ENCODE measurements around the gene SMOC2. TPM values are rescaled to one million over a fixed set of nuclear protein-coding genes. Genes with fewer than 3 reads are reported as not detected.

The SMOC2 gene
- total RNA-seq, 1 donor from 2014 or later: 14.4 TPM

GRCh38 chr6:168540713-168541291, 99.8 kb downstream of the SMOC2 start:
- no peak for TF ChIP-seq CTCF (IDR thresholded peaks at IDR 0.05; ENCODE audit: borderline replicate concordance)

GRCh38 chr6:168541307-168541706, 100.3 kb downstream of the SMOC2 start:
- no peaks in the 10 kb centered on the region for H3K36me3 ChIP-seq
- intact Hi-C loops (cut with micrococcal nuclease): no loop called here
- DNase-seq: no peak
- no peaks in the 10 kb centered on the region for H3K9me3 ChIP-seq (replicated peaks)
- H3K4me3 ChIP-seq: no peak overlapping the region
- H3K27me3 ChIP-seq (ENCODE audit: low read depth): peaks cover 21% of the 10 kb centered on the region
- peaks cover 49% of the 10 kb centered on the region for H3K4me1 ChIP-seq
- TF ChIP-seq CTCF (IDR thresholded peaks at IDR 0.05; ENCODE audit: borderline replicate concordance): no peak
- peak overlapping the region; percentile 78 for H3K27ac ChIP-seq (replicated peaks)

More at GRCh38 chr6:168540713-168541291, 99.8 kb downstream of the SMOC2 start:
- Histone ChIP-seq H3K27me3 (ENCODE audit: low read depth) (peaks cover 21% of the 10 kb centered on the region), H3K36me3 (no peaks in the 10 kb centered on the region), H3K4me1 (peaks cover 53% of the 10 kb centered on the region), H3K9me3 (replicated peaks) (no peaks in the 10 kb centered on the region), H3K4me3 (no peak overlapping the region), H3K27ac (replicated peaks) (peak overlapping the region; percentile 78)
- no peak for DNase-seq
- intact Hi-C loops (cut with micrococcal nuclease): no loop called here

- Histone ChIP-seq H3K4me1 (peaks cover 40% of the 10 kb centered on the region), H3K36me3 (no peaks in the 10 kb centered on the region), H3K9me3 (replicated peaks) (no peaks in the 10 kb centered on the region), H3K27ac (replicated peaks) (peak overlapping the region; percentile 78), H3K4me3 (no peak overlapping the region), H3K27me3 (ENCODE audit: low read depth) (peaks cover 21% of the 10 kb centered on the region)
- no peak for DNase-seq
- intact Hi-C loops (cut with micrococcal nuclease): no loop called here
- TF ChIP-seq CTCF (IDR thresholded peaks at IDR 0.05; ENCODE audit: borderline replicate concordance): no peak
These were observed 101.3 kb downstream of the SMOC2 start for GRCh38 chr6:168542301-168542700.

- no peak for TF ChIP-seq CTCF (IDR thresholded peaks at IDR 0.05; ENCODE audit: borderline replicate concordance)
- H3K9me3 ChIP-seq (replicated peaks): no peaks in the 10 kb centered on the region
- H3K27ac ChIP-seq (replicated peaks): peak overlapping the region; percentile 42
- H3K4me3 ChIP-seq: no peak overlapping the region
- peaks cover 23% of the 10 kb centered on the region for H3K4me1 ChIP-seq
- intact Hi-C loops (cut with micrococcal nuclease): no loop called here
- H3K27me3 ChIP-seq (ENCODE audit: low read depth): no peaks in the 10 kb centered on the region
- H3K36me3 ChIP-seq: no peaks in the 10 kb centered on the region
- DNase-seq: no peak
These were observed 104.4 kb downstream of the SMOC2 start for GRCh38 chr6:168545428-168545827.

DNA sequence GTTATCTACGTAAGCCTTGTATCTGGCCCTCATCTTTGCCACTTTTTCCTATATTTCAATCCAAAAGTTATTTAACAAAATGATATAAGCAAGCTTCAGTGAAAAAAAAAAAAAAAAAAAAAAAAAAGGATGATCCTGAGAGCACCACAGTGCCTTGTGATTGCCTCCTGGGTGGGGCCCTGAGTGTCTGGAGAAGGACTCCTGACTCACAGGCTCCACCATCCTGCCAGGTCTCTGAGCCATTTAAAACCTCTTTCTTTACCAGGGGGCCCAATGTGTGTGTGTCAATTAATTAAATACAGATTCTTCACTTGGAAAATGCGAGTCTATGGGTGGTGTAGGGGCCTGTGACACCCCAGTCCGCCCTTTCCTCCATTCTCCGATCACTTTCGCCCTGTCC, 105.2 kb downstream of the SMOC2 start:
- intact Hi-C loops (cut with micrococcal nuclease): no loop called here
- no peaks in the 10 kb centered on the region for H3K36me3 ChIP-seq
- H3K27ac ChIP-seq (replicated peaks): peak overlapping the region; percentile 42
- TF ChIP-seq CTCF (IDR thresholded peaks at IDR 0.05; ENCODE audit: borderline replicate concordance): no peak
- DNase-seq: no peak
- H3K27me3 ChIP-seq (ENCODE audit: low read depth): no peaks in the 10 kb centered on the region
- H3K4me1 ChIP-seq: peaks cover 16% of the 10 kb centered on the region
- no peak overlapping the region for H3K4me3 ChIP-seq
- H3K9me3 ChIP-seq (replicated peaks): no peaks in the 10 kb centered on the region
